GM19351 (cell line): ENCODE data around the gene BMP2.

Experiments used
- ATAC-seq: cut with Tn5 transposase; IDR thresholded peaks from one replicate; pipeline ENCODE4 v1.9.1; 2021; ENCODE audit warnings: mild to moderate bottlenecking, moderate library complexity; ENCODE audit not compliant: unreplicated experiment

Gene BMP2

GRCh38 chr20:6767536-6768227 lies at the start of gene BMP2:
Gene BMP2 (plus strand): TSS chr20:6767686. CDS start chr20:6770127, 2,441 bp downstream.
- ATAC-seq, result peak; percentile 58

GRCh38 chr20:6718662-6719368 lies 48.7 kb upstream of the BMP2 start:
- ATAC-seq, result no peak

GRCh38 chr20:6719369-6719721 lies 48.1 kb upstream of the BMP2 start:
- ATAC-seq, result no peak

- no peak for ATAC-seq
Observed at GRCh38 chr20:6726761-6727160, 40.7 kb upstream of the BMP2 start.

GRCh38 chr20:6730672-6731328 lies 36.7 kb upstream of the BMP2 start:
- no peak for ATAC-seq

- no peak for ATAC-seq
Observed at GRCh38 chr20:6732001-6732447, 35.5 kb upstream of the BMP2 start.

GRCh38 chr20:6732851-6733250 lies 34.6 kb upstream of the BMP2 start:
- no peak for ATAC-seq

GRCh38 chr20:6733965-6734364 lies 33.5 kb upstream of the BMP2 start:
- ATAC-seq, result no peak

GRCh38 chr20:6735942-6736845 lies 31.3 kb upstream of the BMP2 start:
- ATAC-seq, result no peak

- ATAC-seq, result no peak
Observed at GRCh38 chr20:6739406-6739805, 28.1 kb upstream of the BMP2 start.

- ATAC-seq, result no peak
Observed at GRCh38 chr20:6740096-6740495, 27.4 kb upstream of the BMP2 start.

- ATAC-seq, result no peak
Observed at GRCh38 chr20:6744180-6744579, 23.3 kb upstream of the BMP2 start.

GRCh38 chr20:6744805-6745204 lies 22.7 kb upstream of the BMP2 start:
- no peak for ATAC-seq

GRCh38 chr20:6746901-6747609 lies 20.4 kb upstream of the BMP2 start:
- ATAC-seq, result no peak

GRCh38 chr20:6750438-6750837 lies 17.0 kb upstream of the BMP2 start:
- ATAC-seq, result no peak

- ATAC-seq, result no peak
Observed at GRCh38 chr20:6756693-6757595, 10.5 kb upstream of the BMP2 start.

GRCh38 chr20:6764619-6765018 lies 2.9 kb upstream of the BMP2 start:
- no peak for ATAC-seq

GRCh38 chr20:6765469-6766058 lies 1.9 kb upstream of the BMP2 start:
- ATAC-seq, result no peak

- no peak for ATAC-seq
Observed at GRCh38 chr20:6766433-6766832, 1.1 kb upstream of the BMP2 start.
